HEK293 (cell line): ENCODE data around the gene SMCO4.

Experiments
- CTCF ChIA-PET: fragments of 350-600 bp; formaldehyde crosslinking; extraction: SDS; loops from one replicate; lab custom pipeline; 2021; ENCODE audit warnings: antibody characterized with exemption; lab: Yijun Ruan, JAX
- POLR2A ChIA-PET: fragments of 300-600 bp; formaldehyde crosslinking; extraction: SDS; loops from one replicate; lab custom pipeline; 2020; ENCODE audit warnings: antibody characterized with exemption, inconsistent platforms; lab: Yijun Ruan, JAX
- H3K27ac ChIP-seq: fragments of 200-500 bp; sonication (Bioruptor generic); 2 replicates; pipeline ENCODE4 v1.5.1; 2014; ENCODE audit warnings: low read depth, low read length, control low read depth, inconsistent platforms; ENCODE audit errors: extremely low read depth
- H3K36me3 ChIP-seq, 2 experiments: fragments of 200-500 bp in 1 of 2; sonication (Bioruptor generic) in 1 of 2; 1 replicate in 1 of 2; 2 replicates in 1 of 2; pipeline ENCODE4 v1.5.1; 2014 to 2017; ENCODE audit warnings: inconsistent platforms in 2 of 2, low read length in 2 of 2; ENCODE audit not compliant: control insufficient read depth in 2 of 2, insufficient read depth in 1 of 2
- H3K4me1 ChIP-seq: fragments of 200-500 bp; sonication (Bioruptor generic); 2 replicates; pipeline ENCODE4 v1.5.1; 2014; ENCODE audit warnings: mild to moderate bottlenecking, low read length, inconsistent platforms; ENCODE audit not compliant: control insufficient read depth, insufficient read depth
- H3K4me3 ChIP-seq: 2 replicates; pipeline ENCODE4 v1.5.1; 2011; ENCODE audit warnings: low read depth, mild to moderate bottlenecking, control low read depth, low read length, moderate library complexity
- H3K9me3 ChIP-seq: fragments of 200-500 bp; sonication (Bioruptor generic); 2 replicates; pipeline ENCODE4 v1.5.1; 2014; ENCODE audit warnings: low read depth, low read length, inconsistent platforms; ENCODE audit not compliant: control insufficient read depth, insufficient read depth
- KLF9 ChIP-seq: fragments of 450-650 bp; formaldehyde crosslinking; IDR thresholded peaks from 2 replicates; pipeline ENCODE4 v1.5.1; 2016; ENCODE audit warnings: missing biosample characterization, missing genetic modification characterization, low read depth
- SETDB1 ChIP-seq: IDR thresholded peaks from one replicate; pipeline ENCODE4 v1.6.1; 2017; ENCODE audit warnings: mild to moderate bottlenecking, low read length, moderate library complexity, mixed read lengths; ENCODE audit not compliant: insufficient read length
- SP2 ChIP-seq: fragments of 450-650 bp; formaldehyde crosslinking; IDR thresholded peaks from 2 replicates; pipeline ENCODE4 v1.5.1; 2016; ENCODE audit warnings: missing biosample characterization, missing genetic modification characterization
- TCF7L2 ChIP-seq: IDR thresholded peaks from 2 replicates; pipeline ENCODE4 v1.6.1; 2011; ENCODE audit warnings: low read depth, mild to moderate bottlenecking, inconsistent platforms, low read length, moderate library complexity, borderline replicate concordance
- YY1 ChIP-seq: fragments of 450-650 bp; formaldehyde crosslinking; IDR thresholded peaks from 2 replicates; pipeline ENCODE4 v1.5.1; 2018; ENCODE audit warnings: missing biosample characterization, missing genetic modification characterization
- ZFHX2 ChIP-seq: fragments of 450-650 bp; formaldehyde crosslinking; conservative IDR thresholded peaks from 2 replicates; pipeline ENCODE4 v1.5.1; 2016; ENCODE audit warnings: missing biosample characterization, missing genetic modification characterization
- ZNF146 ChIP-seq: fragments of 450-650 bp; formaldehyde crosslinking; IDR thresholded peaks from 2 replicates; pipeline ENCODE4 v1.5.1; 2016; ENCODE audit warnings: missing biosample characterization, missing genetic modification characterization
- ZNF223 ChIP-seq: fragments of 450-650 bp; formaldehyde crosslinking; IDR thresholded peaks from 2 replicates; pipeline ENCODE4 v1.5.1; 2016; ENCODE audit warnings: missing biosample characterization, missing genetic modification characterization
- ZNF24 ChIP-seq: fragments of 450-650 bp; formaldehyde crosslinking; IDR thresholded peaks from 2 replicates; pipeline ENCODE4 v1.5.1; 2016; ENCODE audit warnings: missing biosample characterization, missing genetic modification characterization
- ZNF416 ChIP-seq: fragments of 450-650 bp; formaldehyde crosslinking; IDR thresholded peaks from 2 replicates; pipeline ENCODE4 v1.5.1; 2016; ENCODE audit warnings: missing biosample characterization, missing genetic modification characterization
- ZNF426 ChIP-seq: fragments of 450-650 bp; formaldehyde crosslinking; IDR thresholded peaks from 2 replicates; pipeline ENCODE4 v1.5.1; 2017; ENCODE audit warnings: missing biosample characterization, missing genetic modification characterization, mild to moderate bottlenecking, inconsistent platforms, moderate library complexity
- ZNF521 ChIP-seq: fragments of 450-650 bp; formaldehyde crosslinking; IDR thresholded peaks from 2 replicates; pipeline ENCODE4 v1.5.1; 2017; ENCODE audit warnings: missing biosample characterization, mild to moderate bottlenecking, missing genetic modification characterization
- ZNF624 ChIP-seq: fragments of 450-650 bp; formaldehyde crosslinking; IDR thresholded peaks from 2 replicates; pipeline ENCODE4 v1.5.1; 2017; ENCODE audit warnings: missing biosample characterization, missing genetic modification characterization
- ZNF654 ChIP-seq: fragments of 450-650 bp; formaldehyde crosslinking; IDR thresholded peaks from 2 replicates; pipeline ENCODE4 v1.5.1; 2016; ENCODE audit warnings: low read depth, missing biosample characterization, missing genetic modification characterization
- ZNF791 ChIP-seq: fragments of 450-650 bp; formaldehyde crosslinking; IDR thresholded peaks from 2 replicates; pipeline ENCODE4 v1.5.1; 2016; ENCODE audit warnings: missing biosample characterization, missing genetic modification characterization
- TF ChIP-seq, protein P1 (sequence below): fragments of 450-650 bp; formaldehyde crosslinking; IDR thresholded peaks from 2 replicates; pipeline ENCODE4 v1.5.1; 2016; ENCODE audit warnings: missing biosample characterization, missing genetic modification characterization, borderline replicate concordance
- TF ChIP-seq, protein P2 (sequence below): fragments of 450-650 bp; formaldehyde crosslinking; IDR thresholded peaks from 2 replicates; pipeline ENCODE4 v1.5.1; 2016; ENCODE audit warnings: missing biosample characterization, missing genetic modification characterization
- TF ChIP-seq, protein P3 (sequence below): fragments of 450-650 bp; formaldehyde crosslinking; IDR thresholded peaks from 2 replicates; pipeline ENCODE4 v1.5.1; 2016; ENCODE audit warnings: missing biosample characterization, missing genetic modification characterization, low read depth
- TF ChIP-seq, protein P4 (sequence below): fragments of 450-650 bp; formaldehyde crosslinking; IDR thresholded peaks from 2 replicates; pipeline ENCODE4 v1.5.1; 2016; ENCODE audit warnings: missing biosample characterization, missing genetic modification characterization, low read depth

Gene SMCO4

DNA sequence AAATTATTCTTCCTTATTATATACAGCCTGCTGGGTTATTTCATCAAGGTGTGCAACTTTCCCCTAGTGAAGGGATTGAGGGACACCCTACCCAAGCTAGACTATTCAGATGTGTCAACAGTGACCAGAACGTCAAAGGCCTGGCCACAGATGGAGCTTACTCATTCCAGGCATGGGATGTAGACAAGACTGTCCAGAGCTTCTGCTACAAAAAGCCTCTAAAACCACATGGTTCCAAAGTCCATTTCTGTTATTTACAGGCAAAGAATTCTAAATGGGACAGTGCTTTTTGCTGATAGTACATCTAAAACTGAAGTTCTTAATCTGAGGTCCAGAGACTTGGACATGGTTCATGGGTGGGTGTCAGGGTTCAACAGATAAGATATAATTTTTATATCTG is 9.7 kb upstream of the SMCO4 start:
- CTCF ChIA-PET: no interaction called here
- H3K27ac ChIP-seq: no peak overlapping the region
- POLR2A ChIA-PET: no interaction called here
- H3K4me3 ChIP-seq: no peak overlapping the region
- H3K36me3 ChIP-seq: no peaks in the 10 kb centered on the region
- no peaks in the 10 kb centered on the region for H3K9me3 ChIP-seq
- TF ChIP-seq ZNF521 (tag by site-specific recombination): no peak
- no peaks in the 10 kb centered on the region for H3K4me1 ChIP-seq

DNA sequence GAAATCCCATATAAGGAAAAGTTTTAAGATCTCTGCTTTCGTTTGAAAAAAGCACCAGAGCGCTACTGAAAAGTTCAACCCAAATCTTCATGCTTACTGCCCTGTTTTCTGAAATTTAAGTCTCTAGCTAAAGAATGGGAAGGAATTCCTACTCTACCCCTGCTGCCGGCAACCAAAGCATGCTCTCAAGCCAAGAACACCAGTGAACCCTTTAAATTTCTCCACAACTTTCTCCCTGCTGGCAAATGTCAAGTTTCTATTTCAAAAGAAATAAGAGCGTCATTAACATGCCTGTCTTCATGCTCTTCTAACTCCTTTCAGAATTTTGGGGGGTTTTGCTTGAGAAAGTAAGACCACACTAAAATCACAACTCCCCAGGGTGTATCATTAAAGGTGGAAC is 6.8 kb upstream of the SMCO4 start:
- H3K4me3 ChIP-seq: no peak overlapping the region
- no peaks in the 10 kb centered on the region for H3K9me3 ChIP-seq
- CTCF ChIA-PET: interaction anchor here (1.2 kb wide), 1 partner anchor 313 kb away, joined by 4 read pairs; no protein-coding TSS in a partner anchor
- H3K27ac ChIP-seq: no peak overlapping the region
- TF ChIP-seq ZNF791 (tag by site-specific recombination) (no peak), SETDB1 (no peak), ZNF24 (no peak), TCF7L2 (no peak), ZNF654 (no peak), ZNF426 (tag by site-specific recombination) (no peak), ZNF146 (tag by site-specific recombination) (no peak), ZFHX2 (tag by site-specific recombination) (no peak), ZNF416 (tag by site-specific recombination) (no peak), YY1 (tag by site-specific recombination) (no peak), ZNF624 (no peak), ZNF223 (tag by site-specific recombination) (no peak), SP2 (tag by site-specific recombination) (no peak), KLF9 (tag by site-specific recombination) (no peak)
- TF ChIP-seq, protein P1, sequence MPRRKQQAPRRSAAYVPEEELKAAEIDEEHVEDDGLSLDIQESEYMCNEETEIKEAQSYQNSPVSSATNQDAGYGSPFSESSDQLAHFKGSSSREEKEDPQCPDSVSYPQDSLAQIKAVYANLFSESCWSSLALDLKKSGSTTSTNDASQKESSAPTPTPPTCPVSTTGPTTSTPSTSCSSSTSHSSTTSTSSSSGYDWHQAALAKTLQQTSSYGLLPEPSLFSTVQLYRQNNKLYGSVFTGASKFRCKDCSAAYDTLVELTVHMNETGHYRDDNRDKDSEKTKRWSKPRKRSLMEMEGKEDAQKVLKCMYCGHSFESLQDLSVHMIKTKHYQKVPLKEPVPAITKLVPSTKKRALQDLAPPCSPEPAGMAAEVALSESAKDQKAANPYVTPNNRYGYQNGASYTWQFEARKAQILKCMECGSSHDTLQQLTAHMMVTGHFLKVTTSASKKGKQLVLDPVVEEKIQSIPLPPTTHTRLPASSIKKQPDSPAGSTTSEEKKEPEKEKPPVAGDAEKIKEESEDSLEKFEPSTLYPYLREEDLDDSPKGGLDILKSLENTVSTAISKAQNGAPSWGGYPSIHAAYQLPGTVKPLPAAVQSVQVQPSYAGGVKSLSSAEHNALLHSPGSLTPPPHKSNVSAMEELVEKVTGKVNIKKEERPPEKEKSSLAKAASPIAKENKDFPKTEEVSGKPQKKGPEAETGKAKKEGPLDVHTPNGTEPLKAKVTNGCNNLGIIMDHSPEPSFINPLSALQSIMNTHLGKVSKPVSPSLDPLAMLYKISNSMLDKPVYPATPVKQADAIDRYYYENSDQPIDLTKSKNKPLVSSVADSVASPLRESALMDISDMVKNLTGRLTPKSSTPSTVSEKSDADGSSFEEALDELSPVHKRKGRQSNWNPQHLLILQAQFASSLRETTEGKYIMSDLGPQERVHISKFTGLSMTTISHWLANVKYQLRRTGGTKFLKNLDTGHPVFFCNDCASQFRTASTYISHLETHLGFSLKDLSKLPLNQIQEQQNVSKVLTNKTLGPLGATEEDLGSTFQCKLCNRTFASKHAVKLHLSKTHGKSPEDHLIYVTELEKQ (tag by site-specific recombination): no peak
- TF ChIP-seq, protein P2, sequence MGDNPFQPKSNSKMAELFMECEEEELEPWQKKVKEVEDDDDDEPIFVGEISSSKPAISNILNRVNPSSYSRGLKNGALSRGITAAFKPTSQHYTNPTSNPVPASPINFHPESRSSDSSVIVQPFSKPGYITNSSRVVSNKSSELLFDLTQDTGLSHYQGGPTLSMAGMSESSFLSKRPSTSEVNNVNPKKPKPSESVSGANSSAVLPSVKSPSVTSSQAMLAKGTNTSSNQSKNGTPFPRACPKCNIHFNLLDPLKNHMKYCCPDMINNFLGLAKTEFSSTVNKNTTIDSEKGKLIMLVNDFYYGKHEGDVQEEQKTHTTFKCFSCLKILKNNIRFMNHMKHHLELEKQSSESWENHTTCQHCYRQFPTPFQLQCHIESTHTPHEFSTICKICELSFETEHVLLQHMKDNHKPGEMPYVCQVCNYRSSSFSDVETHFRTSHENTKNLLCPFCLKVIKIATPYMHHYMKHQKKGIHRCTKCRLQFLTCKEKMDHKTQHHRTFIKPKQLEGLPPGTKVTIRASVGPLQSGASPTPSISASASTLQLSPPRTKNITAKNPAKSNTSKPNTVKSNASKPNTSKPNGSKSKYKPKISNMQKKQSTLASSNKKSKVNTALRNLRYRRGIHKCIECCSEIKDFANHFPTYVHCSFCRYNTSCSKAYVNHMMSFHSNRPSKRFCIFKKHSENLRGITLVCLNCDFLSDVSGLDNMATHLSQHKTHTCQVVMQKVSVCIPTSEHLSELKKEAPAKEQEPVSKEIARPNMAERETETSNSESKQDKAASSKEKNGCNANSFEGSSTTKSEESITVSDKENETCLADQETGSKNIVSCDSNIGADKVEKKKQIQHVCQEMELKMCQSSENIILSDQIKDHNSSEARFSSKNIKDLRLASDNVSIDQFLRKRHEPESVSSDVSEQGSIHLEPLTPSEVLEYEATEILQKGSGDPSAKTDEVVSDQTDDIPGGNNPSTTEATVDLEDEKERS: no peak
- TF ChIP-seq, protein P3, sequence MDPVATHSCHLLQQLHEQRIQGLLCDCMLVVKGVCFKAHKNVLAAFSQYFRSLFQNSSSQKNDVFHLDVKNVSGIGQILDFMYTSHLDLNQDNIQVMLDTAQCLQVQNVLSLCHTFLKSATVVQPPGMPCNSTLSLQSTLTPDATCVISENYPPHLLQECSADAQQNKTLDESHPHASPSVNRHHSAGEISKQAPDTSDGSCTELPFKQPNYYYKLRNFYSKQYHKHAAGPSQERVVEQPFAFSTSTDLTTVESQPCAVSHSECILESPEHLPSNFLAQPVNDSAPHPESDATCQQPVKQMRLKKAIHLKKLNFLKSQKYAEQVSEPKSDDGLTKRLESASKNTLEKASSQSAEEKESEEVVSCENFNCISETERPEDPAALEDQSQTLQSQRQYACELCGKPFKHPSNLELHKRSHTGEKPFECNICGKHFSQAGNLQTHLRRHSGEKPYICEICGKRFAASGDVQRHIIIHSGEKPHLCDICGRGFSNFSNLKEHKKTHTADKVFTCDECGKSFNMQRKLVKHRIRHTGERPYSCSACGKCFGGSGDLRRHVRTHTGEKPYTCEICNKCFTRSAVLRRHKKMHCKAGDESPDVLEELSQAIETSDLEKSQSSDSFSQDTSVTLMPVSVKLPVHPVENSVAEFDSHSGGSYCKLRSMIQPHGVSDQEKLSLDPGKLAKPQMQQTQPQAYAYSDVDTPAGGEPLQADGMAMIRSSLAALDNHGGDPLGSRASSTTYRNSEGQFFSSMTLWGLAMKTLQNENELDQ (tag by site-specific recombination): no peak
- TF ChIP-seq, protein P4, sequence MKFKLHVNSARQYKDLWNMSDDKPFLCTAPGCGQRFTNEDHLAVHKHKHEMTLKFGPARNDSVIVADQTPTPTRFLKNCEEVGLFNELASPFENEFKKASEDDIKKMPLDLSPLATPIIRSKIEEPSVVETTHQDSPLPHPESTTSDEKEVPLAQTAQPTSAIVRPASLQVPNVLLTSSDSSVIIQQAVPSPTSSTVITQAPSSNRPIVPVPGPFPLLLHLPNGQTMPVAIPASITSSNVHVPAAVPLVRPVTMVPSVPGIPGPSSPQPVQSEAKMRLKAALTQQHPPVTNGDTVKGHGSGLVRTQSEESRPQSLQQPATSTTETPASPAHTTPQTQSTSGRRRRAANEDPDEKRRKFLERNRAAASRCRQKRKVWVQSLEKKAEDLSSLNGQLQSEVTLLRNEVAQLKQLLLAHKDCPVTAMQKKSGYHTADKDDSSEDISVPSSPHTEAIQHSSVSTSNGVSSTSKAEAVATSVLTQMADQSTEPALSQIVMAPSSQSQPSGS (tag by site-specific recombination): no peak
- POLR2A ChIA-PET: no interaction called here
- H3K4me1 ChIP-seq: no peaks in the 10 kb centered on the region
- H3K36me3 ChIP-seq: no peaks in the 10 kb centered on the region
